K562 (cell line): ENCODE results near the gene SRPK1.

ENCODE experiments used
- HMGN3 ChIP-seq: IDR thresholded peaks from 2 replicates; pipeline ENCODE4 v1.6.1; 2011; ENCODE audit warnings: borderline replicate concordance, low read depth, mild to moderate bottlenecking, mixed read lengths, low read length; ENCODE audit not compliant: insufficient read length; ENCODE audit errors: extremely low read depth
- TF ChIP-seq, protein P1 (sequence below): fragments of 250-450 bp; sonication (Bioruptor Pico); IDR thresholded peaks from 2 replicates; pipeline ENCODE4 v1.4.0; 2020; ENCODE audit warnings: mild to moderate bottlenecking
- TF ChIP-seq, protein P2 (sequence below), 3 experiments: IDR thresholded peaks in 2 of 3; conservative IDR thresholded peaks in 1 of 3; 2 replicates each; pipeline ENCODE4 v1.5.1; 2011 to 2012; ENCODE audit warnings: low read length in 3 of 3, mild to moderate bottlenecking in 3 of 3, control low read depth in 2 of 3, improper control_type of control experiment in 1 of 3, inconsistent platforms in 1 of 3, low read depth in 1 of 3, mixed read lengths in 1 of 3, moderate library complexity in 1 of 3; ENCODE audit not compliant: insufficient read depth in 2 of 3

DNA sequence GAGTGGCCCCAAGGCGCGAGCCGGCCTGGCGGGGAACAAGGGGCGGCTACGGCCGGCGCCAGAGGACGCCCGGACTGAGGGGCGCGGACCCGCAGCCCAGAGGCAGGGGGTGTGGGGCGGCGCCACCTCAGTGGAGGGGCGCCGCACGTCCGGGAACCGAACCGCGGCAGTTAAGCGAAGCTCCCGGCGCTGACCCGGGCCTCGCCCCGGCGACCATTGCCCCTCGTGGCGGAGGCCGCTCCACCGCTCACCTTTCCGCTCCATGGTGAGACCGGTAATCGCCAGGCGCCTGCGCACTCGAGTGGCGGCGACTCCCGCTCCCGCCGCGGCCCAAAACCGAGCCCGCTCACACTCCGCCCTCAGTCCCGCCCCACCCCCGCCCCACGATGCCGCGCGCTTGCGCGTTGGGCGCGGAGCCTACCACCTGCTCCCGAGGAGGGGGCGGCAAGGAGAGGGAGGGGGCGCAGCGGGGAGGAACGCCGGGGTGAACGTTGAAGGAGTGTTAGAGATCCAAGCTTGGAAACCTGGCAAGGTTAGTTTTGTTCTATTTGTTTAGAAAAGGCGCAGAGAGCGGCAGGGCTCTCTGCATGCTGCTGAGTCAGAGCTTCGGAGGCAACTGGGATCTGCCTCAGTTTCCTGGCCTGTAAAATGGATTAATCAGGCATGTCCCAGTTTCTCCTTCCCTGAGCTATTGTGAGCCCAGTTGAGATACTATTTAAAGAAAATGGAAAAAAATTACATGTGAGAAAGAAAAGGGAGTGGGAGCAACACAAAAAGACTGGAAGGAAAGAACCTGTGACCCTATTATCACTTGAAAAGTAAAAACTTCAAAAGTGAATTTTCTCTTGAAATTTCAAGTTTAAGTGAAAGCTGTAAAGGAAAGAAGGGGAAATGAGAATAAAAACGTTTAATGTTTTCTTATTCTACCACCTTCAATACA lies at the start of gene SRPK1:
- peak; percentile 28 for TF ChIP-seq HMGN3
- TF ChIP-seq, protein P1, sequence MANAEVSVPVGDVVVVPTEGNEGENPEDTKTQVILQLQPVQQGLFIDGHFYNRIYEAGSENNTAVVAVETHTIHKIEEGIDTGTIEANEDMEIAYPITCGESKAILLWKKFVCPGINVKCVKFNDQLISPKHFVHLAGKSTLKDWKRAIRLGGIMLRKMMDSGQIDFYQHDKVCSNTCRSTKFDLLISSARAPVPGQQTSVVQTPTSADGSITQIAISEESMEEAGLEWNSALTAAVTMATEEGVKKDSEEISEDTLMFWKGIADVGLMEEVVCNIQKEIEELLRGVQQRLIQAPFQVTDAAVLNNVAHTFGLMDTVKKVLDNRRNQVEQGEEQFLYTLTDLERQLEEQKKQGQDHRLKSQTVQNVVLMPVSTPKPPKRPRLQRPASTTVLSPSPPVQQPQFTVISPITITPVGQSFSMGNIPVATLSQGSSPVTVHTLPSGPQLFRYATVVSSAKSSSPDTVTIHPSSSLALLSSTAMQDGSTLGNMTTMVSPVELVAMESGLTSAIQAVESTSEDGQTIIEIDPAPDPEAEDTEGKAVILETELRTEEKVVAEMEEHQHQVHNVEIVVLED (CRISPR knock-in tag), result no peak
- TF ChIP-seq, protein P2, sequence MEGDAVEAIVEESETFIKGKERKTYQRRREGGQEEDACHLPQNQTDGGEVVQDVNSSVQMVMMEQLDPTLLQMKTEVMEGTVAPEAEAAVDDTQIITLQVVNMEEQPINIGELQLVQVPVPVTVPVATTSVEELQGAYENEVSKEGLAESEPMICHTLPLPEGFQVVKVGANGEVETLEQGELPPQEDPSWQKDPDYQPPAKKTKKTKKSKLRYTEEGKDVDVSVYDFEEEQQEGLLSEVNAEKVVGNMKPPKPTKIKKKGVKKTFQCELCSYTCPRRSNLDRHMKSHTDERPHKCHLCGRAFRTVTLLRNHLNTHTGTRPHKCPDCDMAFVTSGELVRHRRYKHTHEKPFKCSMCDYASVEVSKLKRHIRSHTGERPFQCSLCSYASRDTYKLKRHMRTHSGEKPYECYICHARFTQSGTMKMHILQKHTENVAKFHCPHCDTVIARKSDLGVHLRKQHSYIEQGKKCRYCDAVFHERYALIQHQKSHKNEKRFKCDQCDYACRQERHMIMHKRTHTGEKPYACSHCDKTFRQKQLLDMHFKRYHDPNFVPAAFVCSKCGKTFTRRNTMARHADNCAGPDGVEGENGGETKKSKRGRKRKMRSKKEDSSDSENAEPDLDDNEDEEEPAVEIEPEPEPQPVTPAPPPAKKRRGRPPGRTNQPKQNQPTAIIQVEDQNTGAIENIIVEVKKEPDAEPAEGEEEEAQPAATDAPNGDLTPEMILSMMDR (IDR thresholded peaks at IDR 0.05 in 2 of 3, conservative IDR thresholded peaks at IDR 0.05 in 1 of 3; ENCODE audit: insufficient read depth in 2 of 3, low read depth in 1 of 3, low read length in 3 of 3), result 0 out of 6 replicates have a peak, but pooled peaks of 1 of the 3 experiments have one; percentile 2
